ENCODE measurements around the gene CRYBB3.
"Not testable (repeated sequence)": the region's sequence is repeated elsewhere in the genome, so short reads cannot be mapped to it uniquely, and the experiment has no call there.

The CRYBB3 gene

GRCh38 chr22:25167834-25168601, 31.6 kb upstream of the CRYBB3 start:
- H3K4me3 Mint-ChIP-seq = no peak overlapping the region
- no peak overlapping the region for H3K27ac Mint-ChIP-seq
- no peak for ATAC-seq (replicated peaks)
- H3K4me1 Mint-ChIP-seq = no peaks in the 10 kb centered on the region
- H3K27me3 Mint-ChIP-seq = peaks cover 12 to 13% of the 10 kb centered on the region in 2 donors
- no peaks in the 10 kb centered on the region for H3K9me3 Mint-ChIP-seq
- no peaks in the 10 kb centered on the region for H3K36me3 Mint-ChIP-seq
- DNase-seq = no peak

- Mint-ChIP-seq H3K36me3 (no peaks in the 10 kb centered on the region), H3K9me3 (no peaks in the 10 kb centered on the region), H3K27me3 (peaks cover 12 to 13% of the 10 kb centered on the region in 2 donors), H3K27ac (no peak overlapping the region), H3K4me3 (no peak overlapping the region), H3K4me1 (no peaks in the 10 kb centered on the region)
- ATAC-seq (replicated peaks) (no peak), DNase-seq (no peak)
These were observed 30.2 kb upstream of the CRYBB3 start for GRCh38 chr22:25169278-25170031.

GRCh38 chr22:25170426-25170980, 29.2 kb upstream of the CRYBB3 start:
- Mint-ChIP-seq H3K4me3 (no peak overlapping the region), H3K27ac (no peak overlapping the region), H3K36me3 (no peaks in the 10 kb centered on the region), H3K27me3 (peaks cover 11 to 12% of the 10 kb centered on the region in 2 donors), H3K9me3 (no peaks in the 10 kb centered on the region), H3K4me1 (no peaks in the 10 kb centered on the region)
- no peak for DNase-seq
- ATAC-seq (replicated peaks) = no peak

- Mint-ChIP-seq H3K4me3 (no peak overlapping the region), H3K27ac (no peak overlapping the region), H3K27me3 (peaks cover 6% of the 10 kb centered on the region in 2 donors), H3K36me3 (no peaks in the 10 kb centered on the region), H3K4me1 (no peaks in the 10 kb centered on the region), H3K9me3 (no peaks in the 10 kb centered on the region)
- DNase-seq (no peak), ATAC-seq (replicated peaks) (peak; percentile 59 to 71)
These were observed 27.5 kb upstream of the CRYBB3 start for GRCh38 chr22:25172153-25172552.

GRCh38 chr22:25174156-25174887, 25.3 kb upstream of the CRYBB3 start:
- no peak overlapping the region for H3K4me3 Mint-ChIP-seq
- no peak for ATAC-seq (replicated peaks)
- H3K27me3 Mint-ChIP-seq = peaks cover 6% of the 10 kb centered on the region in 2 donors
- H3K9me3 Mint-ChIP-seq = peaks cover 1 to 2% of the 10 kb centered on the region in 2 donors
- no peak for DNase-seq
- H3K4me1 Mint-ChIP-seq = no peaks in the 10 kb centered on the region
- no peaks in the 10 kb centered on the region for H3K36me3 Mint-ChIP-seq
- no peak overlapping the region for H3K27ac Mint-ChIP-seq

- no peak overlapping the region for H3K27ac Mint-ChIP-seq
- ATAC-seq (replicated peaks) (no peak), DNase-seq (no peak)
- H3K9me3 Mint-ChIP-seq = peaks cover 7 to 8% of the 10 kb centered on the region in 2 donors
- H3K4me3 Mint-ChIP-seq = no peak overlapping the region
- no peaks in the 10 kb centered on the region for H3K36me3 Mint-ChIP-seq
- no peaks in the 10 kb centered on the region for H3K4me1 Mint-ChIP-seq
- peaks cover 6% of the 10 kb centered on the region in 2 donors for H3K27me3 Mint-ChIP-seq
These were observed 24.7 kb upstream of the CRYBB3 start for GRCh38 chr22:25174888-25175411.

GRCh38 chr22:25176175-25176574, 23.5 kb upstream of the CRYBB3 start:
- no peak for ATAC-seq (replicated peaks)
- no peaks in the 10 kb centered on the region for H3K4me1 Mint-ChIP-seq
- peaks cover 9% of the 10 kb centered on the region in 2 donors for H3K9me3 Mint-ChIP-seq
- H3K27me3 Mint-ChIP-seq = no peaks in the 10 kb centered on the region
- no peak for DNase-seq
- H3K27ac Mint-ChIP-seq = no peak overlapping the region
- H3K36me3 Mint-ChIP-seq = no peaks in the 10 kb centered on the region
- H3K4me3 Mint-ChIP-seq = no peak overlapping the region

GRCh38 chr22:25176799-25177198, 22.9 kb upstream of the CRYBB3 start:
- ATAC-seq (replicated peaks) = no peak
- H3K27ac Mint-ChIP-seq = no peak overlapping the region
- no peaks in the 10 kb centered on the region for H3K27me3 Mint-ChIP-seq
- H3K36me3 Mint-ChIP-seq = no peaks in the 10 kb centered on the region
- DNase-seq = no peak
- H3K9me3 Mint-ChIP-seq = peaks cover 9% of the 10 kb centered on the region in 2 donors
- H3K4me3 Mint-ChIP-seq = no peak overlapping the region
- H3K4me1 Mint-ChIP-seq = no peaks in the 10 kb centered on the region

- Mint-ChIP-seq H3K27ac (no peak overlapping the region), H3K36me3 (no peaks in the 10 kb centered on the region), H3K27me3 (peaks cover 2 to 3% of the 10 kb centered on the region in 2 donors), H3K9me3 (peaks cover 9% of the 10 kb centered on the region in 2 donors), H3K4me3 (no peak overlapping the region), H3K4me1 (no peaks in the 10 kb centered on the region)
- ATAC-seq (replicated peaks) (no peak), DNase-seq (no peak)
These were observed 22.4 kb upstream of the CRYBB3 start for GRCh38 chr22:25177226-25177625.

- H3K36me3 Mint-ChIP-seq = no peaks in the 10 kb centered on the region
- H3K9me3 Mint-ChIP-seq = peaks cover 9% of the 10 kb centered on the region in 2 donors
- no peak for ATAC-seq (replicated peaks)
- no peak for DNase-seq
- H3K27me3 Mint-ChIP-seq = peaks cover 4 to 6% of the 10 kb centered on the region in 2 donors
- no peak overlapping the region for H3K4me3 Mint-ChIP-seq
- H3K27ac Mint-ChIP-seq = no peak overlapping the region
- no peaks in the 10 kb centered on the region for H3K4me1 Mint-ChIP-seq
These were observed 21.8 kb upstream of the CRYBB3 start for GRCh38 chr22:25177895-25178294.

GRCh38 chr22:25178348-25178747, 21.3 kb upstream of the CRYBB3 start:
- peak overlapping the region in 1 of 2 donors; percentile 44 for H3K4me3 Mint-ChIP-seq
- DNase-seq, H3K36me3 Mint-ChIP-seq, H3K27me3 Mint-ChIP-seq, H3K9me3 Mint-ChIP-seq, H3K4me1 Mint-ChIP-seq, H3K27ac Mint-ChIP-seq: not testable (repeated sequence)
- peak; percentile 43 to 51 for ATAC-seq (replicated peaks)

- not testable (repeated sequence) for H3K27ac Mint-ChIP-seq, H3K4me3 Mint-ChIP-seq
These were observed 20.6 kb upstream of the CRYBB3 start for GRCh38 chr22:25178869-25179631.

More at GRCh38 chr22:25178869-25179631, 20.6 kb upstream of the CRYBB3 start:
- ATAC-seq (replicated peaks) = peak; percentile 69 to 71
- H3K9me3 Mint-ChIP-seq, DNase-seq, H3K36me3 Mint-ChIP-seq, H3K4me1 Mint-ChIP-seq, H3K27me3 Mint-ChIP-seq: not testable (repeated sequence)

Data from stimulated activated naive B cell treated with anti-CD40 and anti-IgM and Interleukin-4, amounts not matched to agents 10 μg/mL and 1 μg/mL and 100 μg/mL, for 72 hours (primary cell).